ENCODE measurements around the gene PDZD2. TPM values are rescaled to one million over a fixed set of nuclear protein-coding genes. Genes with fewer than 3 reads are reported as not detected.

The PDZD2 gene
- total RNA-seq, 2 experiments from 2014 or later, result not detected

DNA sequence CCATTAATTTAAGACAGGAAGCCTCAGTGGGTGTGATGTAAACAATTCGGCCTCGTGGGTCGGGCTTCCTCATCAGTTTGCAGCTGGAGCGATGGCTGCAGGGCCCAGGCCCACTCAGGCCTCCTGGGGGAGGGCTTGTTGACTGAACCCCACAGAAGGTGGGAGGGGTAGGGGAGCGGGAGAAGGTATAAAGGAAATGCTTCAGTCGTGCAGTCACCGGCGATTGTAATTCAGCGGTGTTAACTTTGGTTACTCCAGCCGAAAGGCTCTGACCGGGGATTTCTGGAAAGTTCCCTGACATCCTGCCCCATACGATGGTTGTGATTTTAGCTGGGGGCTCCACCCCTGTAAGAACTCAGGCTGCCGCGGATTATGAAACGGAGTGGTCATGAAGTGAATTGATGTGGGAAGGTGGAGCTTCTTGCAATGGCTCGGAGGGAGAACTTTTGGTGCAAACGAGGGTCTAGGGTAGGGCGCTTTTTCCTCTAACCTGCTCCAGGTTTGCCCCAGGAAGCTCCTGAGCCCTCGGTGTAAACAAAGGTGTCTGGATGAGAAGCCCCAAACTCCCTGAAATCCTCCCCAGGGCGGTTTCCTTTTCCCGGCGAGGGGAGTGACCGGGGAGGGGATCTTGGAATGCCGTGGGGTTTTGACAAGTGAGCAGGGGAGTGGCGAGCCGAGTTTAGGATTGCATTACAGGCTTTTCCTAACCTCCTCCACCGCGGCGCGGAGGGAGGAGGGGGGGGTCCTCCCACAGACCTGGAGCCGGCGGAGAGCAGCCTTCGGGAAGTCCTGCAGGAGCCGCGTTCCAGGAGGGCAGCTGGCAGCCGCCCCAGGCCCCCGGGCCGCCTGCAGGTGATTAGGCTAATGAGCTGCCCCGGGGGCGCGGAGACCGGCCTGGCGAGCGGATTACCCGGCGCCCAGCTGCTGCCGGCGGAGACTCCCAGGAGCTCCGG lies 215.5 kb downstream of the PDZD2 start:
- ChIA-PET POLR2A (no interaction called here), CTCF (no interaction called here)
- peaks cover 9% of the 10 kb centered on the region for H3K4me1 Mint-ChIP-seq
- no peak overlapping the region for H3K27ac Mint-ChIP-seq
- H3K27me3 Mint-ChIP-seq, result peaks cover 41% of the 10 kb centered on the region
- no peak overlapping the region for H3K4me3 Mint-ChIP-seq
- no peaks in the 10 kb centered on the region for H3K36me3 Mint-ChIP-seq (ENCODE audit: low read depth)
- H3K9me3 Mint-ChIP-seq, result peaks cover 5% of the 10 kb centered on the region
- DNase-seq, result no peak

DNA sequence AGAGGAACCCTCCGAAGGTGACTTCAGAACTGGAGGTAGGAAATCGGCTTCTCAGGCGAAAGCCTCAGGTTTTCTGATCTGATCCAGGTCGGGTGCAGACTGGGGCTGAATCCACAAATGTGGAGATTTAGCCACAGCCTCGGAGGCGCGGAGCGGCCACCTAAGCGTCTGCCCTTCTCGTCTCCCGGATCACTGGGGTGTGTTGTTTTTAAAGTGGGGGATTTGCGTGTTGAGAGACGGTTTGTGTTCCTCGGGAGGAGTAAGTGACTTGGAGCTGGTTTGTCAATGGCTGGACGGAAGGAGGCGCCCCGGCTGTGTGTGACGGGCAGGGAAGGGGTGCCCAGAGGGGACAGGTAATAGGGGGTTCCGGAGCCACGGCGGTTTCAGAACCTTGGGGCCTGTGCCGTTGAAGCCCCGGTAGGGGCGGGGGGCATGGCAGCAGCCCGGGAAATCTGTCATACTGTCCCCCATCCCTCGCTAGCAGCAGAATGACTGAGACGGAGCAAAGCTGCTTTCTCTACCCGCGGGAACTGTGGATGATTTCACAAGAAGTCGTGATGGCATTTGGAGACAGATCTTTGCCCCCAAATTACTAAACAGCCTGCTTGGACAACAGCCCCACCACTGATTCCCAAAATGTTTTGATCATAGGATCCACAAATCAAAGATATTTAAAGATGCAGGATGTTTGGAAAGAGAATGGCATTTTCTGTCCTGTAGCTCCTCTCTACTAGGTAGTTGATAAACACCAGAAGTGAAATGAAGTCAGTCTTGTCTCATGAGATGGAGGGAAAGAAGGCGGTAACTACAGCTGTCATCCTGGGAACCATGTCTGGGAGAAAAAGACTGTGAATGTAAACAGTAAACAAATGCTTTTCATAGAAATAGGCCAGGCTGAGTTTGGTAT lies 216.5 kb downstream of the PDZD2 start:
- CTCF ChIA-PET, result interaction anchor here (1.0 kb wide), 1 partner anchor 237 kb away, joined by 3 read pairs; no protein-coding TSS in a partner anchor
- H3K27ac Mint-ChIP-seq, result no peak overlapping the region
- peaks cover 42% of the 10 kb centered on the region for H3K27me3 Mint-ChIP-seq
- H3K4me1 Mint-ChIP-seq, result peaks cover 9% of the 10 kb centered on the region
- peaks cover 9% of the 10 kb centered on the region for H3K9me3 Mint-ChIP-seq
- H3K36me3 Mint-ChIP-seq (ENCODE audit: low read depth), result no peaks in the 10 kb centered on the region
- no peak for DNase-seq
- POLR2A ChIA-PET, result no interaction called here
- peak overlapping the region; percentile 5 for H3K4me3 Mint-ChIP-seq

DNA sequence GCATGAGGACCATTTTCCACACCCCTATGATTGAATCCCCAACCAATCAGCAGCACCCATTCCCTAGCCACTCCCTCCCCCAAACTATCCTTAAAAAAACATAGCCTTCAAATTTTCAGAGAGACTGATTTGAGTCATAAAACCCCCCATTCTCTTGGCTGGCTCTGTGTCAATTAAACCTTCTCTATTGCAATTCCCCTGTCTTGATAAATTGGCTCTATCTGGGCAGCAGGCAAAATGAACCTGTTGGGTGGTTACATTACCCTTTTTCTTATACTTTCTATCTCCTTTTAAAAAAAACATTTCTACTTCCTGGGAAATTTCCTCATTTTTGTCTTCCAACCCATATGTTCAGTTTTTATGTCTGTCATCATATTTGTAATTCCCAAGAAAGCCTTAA lies 220.2 kb downstream of the PDZD2 start:
- ChIA-PET POLR2A (no interaction called here), CTCF (no interaction called here)
- no peak overlapping the region for H3K27ac Mint-ChIP-seq
- no peak overlapping the region for H3K4me3 Mint-ChIP-seq
- H3K9me3 Mint-ChIP-seq, result peaks cover 13% of the 10 kb centered on the region
- H3K36me3 Mint-ChIP-seq (ENCODE audit: low read depth), result no peaks in the 10 kb centered on the region
- no peak for DNase-seq
- peaks cover 30% of the 10 kb centered on the region for H3K27me3 Mint-ChIP-seq
- H3K4me1 Mint-ChIP-seq, result peaks cover 8% of the 10 kb centered on the region

DNA sequence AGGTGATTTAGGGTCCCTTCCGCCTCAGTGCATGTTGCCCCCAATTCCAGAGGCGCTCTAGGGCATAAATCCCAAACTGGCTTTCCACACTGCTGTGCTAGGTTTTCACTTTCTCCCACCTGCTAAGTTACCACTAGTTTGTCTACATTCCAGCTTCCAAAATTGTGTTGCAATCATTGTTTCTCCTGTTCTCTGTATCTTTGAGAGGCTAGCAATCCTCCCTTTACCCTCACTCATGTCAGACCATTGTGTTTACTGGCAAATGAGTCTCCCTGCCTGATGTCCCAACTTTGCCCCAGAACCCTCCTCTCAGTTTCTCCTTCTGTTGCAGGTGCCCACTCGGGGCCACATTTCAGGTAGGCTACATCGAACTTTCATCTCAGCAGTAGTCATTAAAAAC lies 221.3 kb downstream of the PDZD2 start:
- ChIA-PET POLR2A (no interaction called here), CTCF (no interaction called here)
- H3K4me3 Mint-ChIP-seq, result no peak overlapping the region

DNA sequence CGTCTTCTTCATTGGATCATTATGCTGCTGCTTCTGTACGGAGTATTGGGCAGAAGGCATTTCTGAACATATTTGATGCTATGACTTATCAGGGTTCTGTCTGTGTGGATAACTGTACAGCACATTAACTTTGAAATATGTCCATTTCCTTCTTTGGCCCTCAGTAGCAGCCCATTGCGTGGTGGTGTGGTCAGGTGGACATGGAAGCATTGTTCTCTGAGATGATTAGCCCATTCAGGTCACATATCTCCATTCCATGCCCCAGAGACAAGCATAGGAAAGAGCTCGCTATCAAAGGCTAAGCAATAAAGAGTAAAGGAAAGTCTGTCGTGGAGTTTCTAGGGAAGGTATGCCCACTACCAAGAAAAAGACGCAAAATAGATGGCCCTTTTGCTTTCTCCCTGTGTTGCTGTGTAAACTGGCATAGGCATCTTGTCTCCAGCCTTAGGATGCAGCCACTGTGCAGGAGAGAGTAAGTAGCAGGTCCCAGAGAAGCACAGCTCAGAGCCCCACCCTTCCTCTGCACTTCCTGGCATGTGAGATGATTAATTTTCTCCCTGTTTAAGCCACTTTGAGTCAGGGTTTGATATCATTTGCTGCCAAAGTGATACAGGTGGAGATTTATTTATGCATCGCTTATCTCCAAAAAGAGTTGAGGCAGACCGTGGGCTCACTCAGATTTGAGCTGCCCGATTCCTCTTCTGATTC lies 221.9 kb downstream of the PDZD2 start:
- Mint-ChIP-seq H3K4me3 (no peak overlapping the region), H3K36me3 (ENCODE audit: low read depth) (no peaks in the 10 kb centered on the region), H3K27ac (no peak overlapping the region), H3K27me3 (peaks cover 14% of the 10 kb centered on the region), H3K9me3 (peaks cover 13% of the 10 kb centered on the region), H3K4me1 (no peaks in the 10 kb centered on the region)
- no peak for DNase-seq
- ChIA-PET CTCF (no interaction called here), POLR2A (no interaction called here)

More for the DNA sequence above, 221.3 kb downstream of the PDZD2 start:
- H3K27ac Mint-ChIP-seq, result no peak overlapping the region
- DNase-seq, result no peak
- H3K4me1 Mint-ChIP-seq, result no peaks in the 10 kb centered on the region
- H3K36me3 Mint-ChIP-seq (ENCODE audit: low read depth), result no peaks in the 10 kb centered on the region
- H3K9me3 Mint-ChIP-seq, result peaks cover 13% of the 10 kb centered on the region
- peaks cover 20% of the 10 kb centered on the region for H3K27me3 Mint-ChIP-seq

DNA sequence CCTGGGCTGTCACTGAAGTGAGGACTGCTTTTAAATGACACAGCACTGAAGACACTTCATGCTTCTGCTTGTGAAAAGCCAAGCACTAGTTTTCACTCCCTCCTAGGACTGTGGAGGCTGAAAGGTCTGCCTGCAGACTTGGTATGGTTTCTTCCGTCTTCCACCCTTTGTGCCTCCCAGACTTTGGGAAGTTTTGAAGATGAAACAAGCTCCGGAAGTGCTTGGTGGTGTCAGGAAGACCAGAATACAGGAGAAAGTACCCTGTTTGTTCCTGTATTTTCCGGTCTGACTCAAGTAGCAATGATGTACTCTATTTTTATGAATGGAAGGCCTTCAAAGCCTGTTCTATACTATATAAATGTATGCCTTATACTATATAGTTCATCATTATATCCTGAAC lies 222.7 kb downstream of the PDZD2 start:
- ChIA-PET POLR2A (no interaction called here), CTCF (no interaction called here)
- peaks cover 13% of the 10 kb centered on the region for H3K9me3 Mint-ChIP-seq
- H3K4me3 Mint-ChIP-seq, result no peak overlapping the region
- no peaks in the 10 kb centered on the region for H3K36me3 Mint-ChIP-seq (ENCODE audit: low read depth)
- peaks cover 13% of the 10 kb centered on the region for H3K27me3 Mint-ChIP-seq
- no peak overlapping the region for H3K27ac Mint-ChIP-seq
- no peak for DNase-seq
- H3K4me1 Mint-ChIP-seq, result no peaks in the 10 kb centered on the region

DNA sequence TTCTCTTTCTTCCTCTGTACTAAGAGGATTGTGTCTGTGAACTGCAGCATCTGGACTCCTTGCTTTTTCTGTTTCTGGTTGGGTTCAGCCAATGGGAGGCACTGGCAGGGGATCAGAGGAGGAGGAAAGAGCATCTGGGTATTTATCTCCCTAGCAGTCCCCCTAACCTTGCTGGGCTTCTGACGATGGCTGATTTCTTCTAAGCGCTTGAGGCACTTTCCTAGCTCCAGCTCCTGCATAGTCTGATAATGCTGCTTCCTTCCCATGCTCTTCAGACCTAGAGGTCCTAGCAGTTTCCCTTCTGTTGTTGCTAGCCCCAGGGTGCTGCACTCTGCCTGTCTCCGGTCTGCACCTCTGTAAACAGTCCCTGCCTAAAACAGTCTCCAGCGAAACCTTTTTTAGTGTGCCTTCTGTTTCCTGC lies 225.1 kb downstream of the PDZD2 start:
- ChIA-PET POLR2A (no interaction called here), CTCF (no interaction called here)
- Mint-ChIP-seq H3K4me3 (no peak overlapping the region), H3K9me3 (peaks cover 13% of the 10 kb centered on the region), H3K27ac (no peak overlapping the region), H3K27me3 (peaks cover 10% of the 10 kb centered on the region), H3K36me3 (ENCODE audit: low read depth) (no peaks in the 10 kb centered on the region), H3K4me1 (no peaks in the 10 kb centered on the region)
- DNase-seq, result no peak

DNA sequence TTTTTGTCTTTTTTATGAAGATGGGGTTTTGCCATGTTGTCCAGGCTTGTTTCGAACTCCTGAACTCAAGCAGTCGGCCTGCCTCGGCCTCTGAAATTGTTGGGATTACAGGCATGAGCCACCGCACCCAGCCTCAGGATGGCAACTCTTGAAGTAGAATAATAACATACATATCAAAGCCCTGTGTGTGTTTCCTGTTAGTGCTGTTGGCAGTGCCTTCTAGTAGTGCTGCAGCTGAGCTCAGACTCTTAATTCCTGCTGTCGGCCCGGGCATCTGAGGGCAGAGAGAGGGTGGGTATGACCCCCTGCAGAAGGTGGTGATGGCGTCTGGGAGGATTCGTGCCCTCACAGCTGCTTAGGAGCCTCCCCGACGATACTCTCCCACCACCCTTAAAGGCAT lies 227.2 kb downstream of the PDZD2 start:
- H3K4me3 Mint-ChIP-seq, result no peak overlapping the region
- POLR2A ChIA-PET, result no interaction called here

DNA sequence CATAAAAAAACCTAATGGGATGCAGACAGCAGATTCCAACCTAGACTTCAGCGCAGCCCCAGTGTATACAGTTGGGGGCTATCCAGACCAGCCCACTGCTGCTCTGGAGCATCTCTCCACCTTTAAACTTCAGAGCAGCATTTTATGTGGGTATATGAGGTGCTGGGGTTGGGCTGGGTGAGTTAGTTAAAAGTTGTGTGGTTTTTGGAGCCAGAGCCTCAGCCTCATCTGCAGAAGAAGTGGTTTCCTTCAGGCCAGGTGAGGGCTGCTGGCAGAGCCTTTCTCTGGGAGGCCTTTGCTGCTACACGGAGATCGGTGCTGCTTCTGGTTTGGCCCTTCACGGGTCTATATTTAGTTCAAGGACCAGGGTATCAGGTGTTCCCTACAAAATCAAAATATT lies 228.3 kb downstream of the PDZD2 start:
- H3K27me3 Mint-ChIP-seq, result peaks cover 8% of the 10 kb centered on the region
- ChIA-PET POLR2A (no interaction called here), CTCF (no interaction called here)
- no peaks in the 10 kb centered on the region for H3K36me3 Mint-ChIP-seq (ENCODE audit: low read depth)
- H3K4me1 Mint-ChIP-seq, result no peaks in the 10 kb centered on the region
- no peak overlapping the region for H3K27ac Mint-ChIP-seq
- no peak overlapping the region for H3K4me3 Mint-ChIP-seq
- no peak for DNase-seq
- H3K9me3 Mint-ChIP-seq, result no peaks in the 10 kb centered on the region

More for the DNA sequence above, 227.2 kb downstream of the PDZD2 start:
- DNase-seq, result no peak
- H3K27me3 Mint-ChIP-seq, result peaks cover 8% of the 10 kb centered on the region
- no peaks in the 10 kb centered on the region for H3K4me1 Mint-ChIP-seq
- H3K36me3 Mint-ChIP-seq (ENCODE audit: low read depth), result no peaks in the 10 kb centered on the region
- no peak overlapping the region for H3K27ac Mint-ChIP-seq
- CTCF ChIA-PET, result no interaction called here
- no peaks in the 10 kb centered on the region for H3K9me3 Mint-ChIP-seq

DNA sequence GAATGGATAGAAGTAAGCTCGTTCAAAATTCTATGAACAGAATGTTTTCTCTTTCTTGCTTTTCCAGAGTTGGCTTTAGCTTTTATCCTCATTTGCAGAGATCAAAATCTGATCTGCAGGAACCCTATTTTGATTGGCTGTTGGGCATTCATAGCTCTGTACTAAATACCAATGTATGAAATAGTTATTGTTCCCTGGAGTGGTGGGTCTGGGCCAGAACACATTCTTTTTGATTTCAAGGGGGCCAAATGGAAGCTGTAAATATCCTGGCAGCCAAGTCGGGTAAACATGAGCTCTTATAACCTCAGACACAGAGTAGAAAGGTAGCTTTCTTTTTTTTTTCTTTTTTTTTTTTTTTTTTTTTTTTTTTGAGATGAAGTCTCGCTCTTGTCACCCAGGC lies 241.5 kb downstream of the PDZD2 start:
- no peak overlapping the region for H3K4me3 Mint-ChIP-seq
- H3K4me1 Mint-ChIP-seq, result no peaks in the 10 kb centered on the region
- no peak for DNase-seq
- POLR2A ChIA-PET, result no interaction called here
- no peak overlapping the region for H3K27ac Mint-ChIP-seq
- H3K9me3 Mint-ChIP-seq, result no peaks in the 10 kb centered on the region
- peaks cover under 1% of the 10 kb centered on the region for H3K27me3 Mint-ChIP-seq
- no peaks in the 10 kb centered on the region for H3K36me3 Mint-ChIP-seq (ENCODE audit: low read depth)
- CTCF ChIA-PET, result interaction anchor here (0.7 to 1.1 kb wide), 2 partner anchors 93 to 196 kb away, joined by 3 to 4 read pairs; no protein-coding TSS in a partner anchor

DNA sequence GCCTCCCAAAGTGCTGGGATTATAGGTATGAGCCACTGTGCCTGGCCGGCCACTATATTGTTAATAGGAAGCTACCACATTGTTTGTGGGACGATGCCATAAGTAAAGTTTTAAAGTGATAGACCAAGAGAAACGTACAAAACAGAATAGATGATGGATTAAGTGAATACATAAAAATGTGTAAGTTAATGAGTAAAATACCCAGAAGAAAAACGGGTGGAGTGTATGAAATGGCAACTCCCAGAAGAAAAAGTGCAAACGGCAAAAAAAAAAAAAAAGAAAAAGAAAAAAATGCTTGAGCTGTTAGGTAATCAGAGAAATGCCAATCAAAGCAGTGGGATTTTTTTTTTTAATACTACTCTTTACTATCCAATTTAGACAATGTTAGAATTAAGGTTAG lies 246.0 kb downstream of the PDZD2 start:
- Mint-ChIP-seq H3K27me3 (peaks cover 4% of the 10 kb centered on the region), H3K4me3 (no peak overlapping the region), H3K9me3 (no peaks in the 10 kb centered on the region), H3K36me3 (ENCODE audit: low read depth) (no peaks in the 10 kb centered on the region), H3K4me1 (no peaks in the 10 kb centered on the region), H3K27ac (no peak overlapping the region)
- DNase-seq, result no peak
- ChIA-PET POLR2A (no interaction called here), CTCF (no interaction called here)

DNA sequence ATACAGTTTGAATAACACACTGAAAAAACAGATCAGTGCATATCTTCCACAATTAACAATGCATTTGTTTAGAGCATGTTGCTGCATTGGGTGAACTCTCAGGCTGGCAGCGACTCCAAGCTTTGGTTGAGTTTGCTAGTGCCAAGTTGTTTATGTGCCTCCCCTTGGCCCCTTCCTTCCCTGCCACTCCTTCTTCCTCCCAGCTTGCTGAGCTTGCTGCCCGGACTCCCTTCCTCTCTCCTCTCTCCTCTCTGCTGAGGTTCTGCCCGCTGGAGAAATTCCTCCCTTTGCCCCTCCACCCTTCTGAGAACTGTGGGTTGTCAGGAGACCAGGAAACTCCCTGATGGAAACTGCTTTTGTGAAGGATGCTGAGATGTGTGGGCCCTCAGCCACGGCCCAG lies 247.3 kb downstream of the PDZD2 start:
- Mint-ChIP-seq H3K9me3 (no peaks in the 10 kb centered on the region), H3K27me3 (peaks cover 4% of the 10 kb centered on the region), H3K4me3 (no peak overlapping the region), H3K36me3 (ENCODE audit: low read depth) (no peaks in the 10 kb centered on the region), H3K4me1 (no peaks in the 10 kb centered on the region), H3K27ac (no peak overlapping the region)
- POLR2A ChIA-PET, result no interaction called here
- CTCF ChIA-PET, result no interaction called here
- no peak for DNase-seq

DNA sequence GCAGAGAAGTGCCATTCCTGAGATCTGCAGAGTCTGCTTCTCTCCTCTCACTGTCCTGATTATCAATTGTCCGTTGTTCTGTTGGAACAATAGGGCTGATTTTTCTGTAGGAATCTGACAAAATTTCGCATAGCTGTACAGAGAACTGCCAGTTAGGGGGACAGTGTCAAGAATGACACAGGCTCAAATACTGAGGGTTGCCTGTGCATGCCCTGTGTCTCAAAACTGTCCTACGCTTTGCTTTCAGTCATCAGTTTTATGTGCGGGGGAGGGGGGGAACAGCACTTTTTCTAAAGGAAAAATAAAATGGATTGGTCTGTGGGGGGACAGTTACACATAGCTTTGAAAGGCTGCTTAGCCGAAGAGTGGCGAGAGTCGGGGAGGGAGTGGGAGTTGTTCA lies 248.6 kb downstream of the PDZD2 start:
- Mint-ChIP-seq H3K36me3 (ENCODE audit: low read depth) (no peaks in the 10 kb centered on the region), H3K4me1 (no peaks in the 10 kb centered on the region), H3K27ac (no peak overlapping the region), H3K9me3 (no peaks in the 10 kb centered on the region), H3K27me3 (peaks cover 4% of the 10 kb centered on the region), H3K4me3 (no peak overlapping the region)
- CTCF ChIA-PET, result no interaction called here
- POLR2A ChIA-PET, result no interaction called here
- DNase-seq, result no peak
